Muscle of back (tissue), 11 donors: ENCODE data around the gene CUL7. TPM values are rescaled to one million over a fixed set of nuclear protein-coding genes. Genes with fewer than 3 reads are reported as not detected.

Source experiments
- DNase-seq, 3 donors: peaks; one replicate each; pipeline versions ENCODE4 v3.0.0 to v3.0.0-alpha.2; 2013
- polyA plus RNA-seq, 10 donors: library from polyadenylated mRNA; unstranded; fragments of 120-200 nt; gene quantifications; one replicate each; pipeline ENCODE4 v1.2.1, GENCODE V29; 2013; ENCODE audit not compliant: insufficient read length in 10 of 10

Gene CUL7
- polyA plus RNA-seq, 10 donors: 33.5 to 43.4 (median 37.8) TPM

GRCh38 chr6:43077981-43078511 lies 24.4 kb upstream of the CUL7 start:
- DNase-seq: peak in 1 of 3 donors; percentile 54

DNA sequence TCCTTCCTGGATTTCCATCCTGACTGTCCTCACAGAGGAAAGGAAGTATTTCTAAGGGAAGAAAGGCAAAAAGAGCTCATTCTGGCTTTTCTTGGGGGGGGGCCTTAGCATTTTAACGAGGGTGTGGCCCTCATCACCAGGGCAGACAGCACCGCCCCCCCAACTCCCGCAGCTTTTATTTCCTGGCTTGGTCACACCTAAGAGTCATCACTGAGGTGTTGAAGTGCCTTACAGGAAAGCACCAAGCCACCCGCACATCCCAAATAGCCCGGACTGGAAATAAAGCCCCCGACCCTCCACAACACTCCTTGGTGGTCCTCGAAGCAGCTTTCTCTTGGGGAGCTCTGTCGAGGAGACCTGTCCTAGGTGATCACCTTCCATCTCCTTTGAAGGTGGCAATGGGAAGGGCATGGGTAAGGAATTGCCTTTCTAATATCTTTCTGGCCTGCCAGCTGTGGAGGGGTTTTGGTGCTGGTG lies 23.7 kb upstream of the CUL7 start:
- no peak for DNase-seq

GRCh38 chr6:43076464-43077332 lies 23.0 kb upstream of the CUL7 start:
- DNase-seq: peak in 1 of 3 donors; percentile 80

- peak; percentile 82 to 90 (median 82) for DNase-seq
Measured at GRCh38 chr6:43075670-43076463, 22.2 kb upstream of the CUL7 start, which contains the start of gene PTK7. Gene PTK7 (plus strand): TSS chr6:43076314. CDS start chr6:43076489, 175 bp downstream.

DNA sequence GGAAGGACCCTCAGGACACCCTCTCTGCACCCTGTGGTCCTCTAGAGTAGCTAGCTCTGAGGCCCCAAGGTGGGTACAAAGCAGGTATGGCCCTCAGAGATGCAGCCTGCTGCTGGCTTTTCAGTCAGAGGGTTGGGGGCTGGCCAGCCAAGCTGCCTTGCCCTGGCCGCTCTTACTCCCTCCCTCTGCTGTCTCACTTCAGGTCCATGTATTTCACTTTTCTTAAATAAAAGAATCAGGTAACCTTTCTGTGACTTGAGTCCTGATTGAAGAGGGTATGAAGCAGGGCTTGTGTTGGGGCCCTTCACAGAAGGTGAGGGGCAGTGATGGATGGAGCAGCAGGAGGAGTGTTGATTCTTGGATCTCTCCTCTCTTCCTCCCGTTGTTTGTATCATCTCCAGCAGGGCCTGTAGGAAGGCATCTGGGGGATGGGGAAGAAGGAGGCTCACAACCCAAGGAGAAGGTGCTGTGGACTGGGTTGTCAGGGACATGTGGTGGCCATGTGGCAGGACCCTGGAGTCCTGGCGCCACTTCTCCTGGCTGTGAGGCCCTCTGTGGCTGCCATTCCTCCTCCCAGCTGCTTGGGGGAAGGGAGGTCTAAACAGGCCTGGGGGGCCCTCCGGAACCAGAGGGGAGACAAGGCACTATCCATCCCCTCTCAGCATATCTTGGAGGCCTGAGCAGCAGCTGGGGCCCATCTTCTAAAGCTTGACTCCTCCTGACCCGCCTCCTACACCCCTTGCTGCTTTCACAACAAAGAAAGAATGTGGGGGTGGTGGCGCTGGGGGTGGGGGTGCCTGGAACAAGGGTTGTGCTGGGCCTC lies 21.4 kb upstream of the CUL7 start:
- peak in 1 of 3 donors; percentile 56 for DNase-seq

- DNase-seq: peak in 1 of 3 donors; percentile 55
Measured at GRCh38 chr6:43070028-43070632, 16.5 kb upstream of the CUL7 start.

GRCh38 chr6:43062818-43063217 lies 9.2 kb upstream of the CUL7 start:
- no peak for DNase-seq

- DNase-seq: no peak
Measured at GRCh38 chr6:43061861-43062260, 8.2 kb upstream of the CUL7 start.

- no peak for DNase-seq
Measured at GRCh38 chr6:43060755-43061633, 7.3 kb upstream of the CUL7 start.

GRCh38 chr6:43060034-43060754 lies 6.5 kb upstream of the CUL7 start:
- no peak for DNase-seq

DNA sequence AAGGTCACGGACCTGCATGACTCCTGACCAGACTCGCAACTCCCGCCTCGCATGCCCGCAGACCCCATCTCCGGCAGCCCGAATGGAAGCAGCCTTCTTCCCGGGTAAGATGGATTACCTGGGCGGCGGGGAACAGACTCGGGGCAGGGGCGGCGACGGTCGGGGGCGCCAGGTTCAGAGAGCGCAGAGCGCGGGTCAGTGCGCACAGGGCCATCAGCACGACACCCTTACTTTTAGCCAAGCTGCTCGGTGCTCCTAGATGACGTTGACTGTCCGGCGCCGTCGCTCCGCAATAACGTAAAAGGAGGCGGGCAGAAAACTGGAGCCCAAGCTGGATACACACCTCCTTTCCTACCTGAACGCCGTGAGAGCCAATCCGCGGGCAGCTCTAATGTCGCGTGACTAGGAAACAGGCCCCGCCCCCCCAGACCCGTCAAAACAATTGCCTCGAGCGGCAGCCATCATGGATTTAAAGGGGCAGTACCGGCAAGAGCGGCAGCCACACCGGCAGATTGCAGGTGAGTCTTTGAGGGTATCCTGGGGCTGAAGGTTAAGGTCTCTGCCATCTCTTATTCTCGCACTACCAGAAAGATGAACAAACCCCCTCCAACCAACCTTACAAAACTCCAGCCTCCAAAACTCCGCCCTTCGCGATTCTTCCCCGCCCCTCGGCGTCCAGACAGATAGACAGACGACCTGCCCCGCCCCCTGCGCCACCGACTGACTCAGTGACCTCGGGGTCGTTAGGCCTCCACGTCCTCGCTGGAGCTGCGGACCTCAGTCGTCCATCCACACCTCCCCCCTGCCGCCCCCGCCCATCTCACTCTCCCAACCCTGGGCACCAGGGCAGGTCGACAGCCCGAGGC lies 5.8 kb upstream of the CUL7 start, which contains the start of the genes KLC4 and MRPL2:
KLC4 (plus strand) TSS at position 464 of the 866 bp plus-strand sequence. CDS start 1,705 bp downstream, outside the sequence.
MRPL2 (minus strand) TSS at position 267 of the 866 bp plus-strand sequence; CDS start at position 214, 53 bp downstream.
- DNase-seq: peak; percentile 99 to 100 (median 99)

GRCh38 chr6:43058531-43058930 lies 4.9 kb upstream of the CUL7 start:
- DNase-seq: no peak

- no peak for DNase-seq
Measured at GRCh38 chr6:43055966-43056365, 2.3 kb upstream of the CUL7 start.

DNA sequence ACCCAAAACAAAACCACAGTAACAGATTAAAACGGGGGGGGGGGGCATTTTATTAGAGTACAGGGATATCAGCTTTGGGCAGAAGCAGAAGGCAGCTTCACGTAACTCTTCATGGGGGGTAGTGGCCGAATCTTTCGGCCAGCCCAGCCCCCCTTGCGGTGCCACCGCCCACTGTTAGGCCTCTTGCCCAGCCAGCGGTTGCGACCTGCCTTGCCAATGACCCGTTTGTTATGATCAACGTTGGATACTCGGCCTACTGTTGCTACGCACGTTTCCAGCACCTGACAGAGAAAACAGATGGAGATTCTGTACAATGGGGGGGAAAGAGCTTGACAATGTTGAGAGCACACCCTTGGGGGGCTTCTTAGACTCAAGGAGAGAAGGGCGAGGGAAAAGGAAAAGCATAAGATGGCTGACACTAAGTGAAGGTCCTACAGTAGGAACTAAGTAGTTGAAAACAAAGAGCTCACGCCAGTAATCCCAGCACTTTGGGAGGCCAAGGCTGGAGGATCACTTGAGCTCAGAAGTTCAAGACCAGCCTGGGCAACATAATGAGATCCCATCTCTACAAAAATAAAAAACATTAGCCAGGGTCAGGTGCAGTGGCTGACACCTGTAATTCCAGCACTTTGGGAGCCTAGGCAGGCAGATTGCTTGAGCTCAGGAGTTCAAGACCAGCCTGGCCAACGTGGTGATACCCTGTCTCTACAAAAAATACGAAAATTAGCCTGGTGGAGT lies 724 bp upstream of the CUL7 start:
- peak in 1 of 3 donors; percentile 37 for DNase-seq

DNA sequence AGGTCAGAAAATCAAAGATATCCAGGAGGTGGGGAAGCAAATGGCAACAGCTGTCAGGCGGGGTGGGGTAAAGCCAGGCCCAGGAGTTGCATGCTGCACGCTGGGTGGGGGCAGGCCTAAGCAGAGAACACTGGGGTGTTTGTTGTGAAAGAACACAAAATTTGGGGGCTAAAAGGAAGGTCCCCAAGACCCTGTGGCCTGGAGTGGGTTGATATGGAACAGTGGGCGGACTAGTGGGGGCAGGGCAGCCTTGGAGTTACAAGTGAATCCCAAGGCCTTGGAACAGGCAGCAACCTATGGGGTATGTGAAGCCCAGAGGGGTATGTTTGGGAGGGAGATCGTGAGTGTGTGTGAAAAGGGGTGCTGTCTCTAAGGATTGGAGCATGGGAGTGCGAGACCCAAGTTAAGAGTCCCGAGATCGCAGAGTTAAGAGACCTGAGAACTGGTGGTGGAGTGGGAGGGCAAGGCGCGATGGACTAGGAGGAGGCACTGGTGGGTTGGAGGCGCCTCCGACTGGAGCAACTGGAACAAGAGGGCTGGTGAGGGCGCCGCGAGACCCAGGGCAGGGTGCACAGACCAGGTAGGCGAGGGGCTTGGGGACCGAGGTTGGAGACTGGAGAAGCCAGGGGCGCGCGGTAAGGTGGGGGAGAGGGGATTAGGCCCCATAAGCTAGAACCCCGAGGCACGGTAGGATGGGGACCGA lies 658 bp downstream of the CUL7 start:
- DNase-seq: peak; percentile 31 to 83 (median 52)

GRCh38 chr6:43052225-43052841 lies 1.3 kb downstream of the CUL7 start:
- peak in 1 of 3 donors; percentile 13 for DNase-seq
